Neural crest cell (in vitro differentiated cells): Measurements from ENCODE around the gene CCR2. TPM values are rescaled to one million over a fixed set of nuclear protein-coding genes. Genes with fewer than 3 reads are reported as not detected.

Source experiments
- DNase-seq: peaks from one replicate; pipeline ENCODE4 v3.0.0; 2021; ENCODE audit warnings: low read depth, mixed read lengths, low spot score
- H3K27ac Mint-ChIP-seq: one replicate; pipeline ENCODE4 v1.8.0; 2021; ENCODE audit warnings: mild to moderate bottlenecking, mixed read lengths; ENCODE audit not compliant: unreplicated experiment
- H3K27me3 Mint-ChIP-seq: 2 replicates; pipeline ENCODE4 v1.8.0; 2021; ENCODE audit warnings: low read depth, mild to moderate bottlenecking, mixed read lengths
- H3K36me3 Mint-ChIP-seq: 2 replicates; pipeline ENCODE4 v1.8.0; 2021; ENCODE audit warnings: low read depth, mild to moderate bottlenecking, mixed read lengths
- H3K4me1 Mint-ChIP-seq: 2 replicates; pipeline ENCODE4 v1.8.0; 2021; ENCODE audit warnings: mixed read lengths
- H3K4me3 Mint-ChIP-seq: one replicate; pipeline ENCODE4 v1.8.0; 2021; ENCODE audit warnings: mild to moderate bottlenecking, mixed read lengths
- H3K9me3 Mint-ChIP-seq: 2 replicates; pipeline ENCODE4 v1.8.0; 2021; ENCODE audit warnings: mixed read lengths
- long read RNA-seq: library from polyadenylated mRNA; unstranded; transcript quantifications from one replicate; pipeline ENCODE4 v2.0.0, GENCODE V29; 2020
- total RNA-seq: library from RNA; stranded (reverse); gene quantifications from 2 replicates; pipeline ENCODE4 v1.2.1, GENCODE V29; 2021
- TF ChIP-seq, protein P1 (sequence below): fragments of 200-600 bp; sonication (generic); conservative IDR thresholded peaks from 2 replicates; pipeline ENCODE4 v1.5.0; 2021; ENCODE audit warnings: antibody characterized with exemption, mild to moderate bottlenecking

Gene CCR2
- total RNA-seq = not detected in 2 replicates
- long read RNA-seq = 0 reads

DNA sequence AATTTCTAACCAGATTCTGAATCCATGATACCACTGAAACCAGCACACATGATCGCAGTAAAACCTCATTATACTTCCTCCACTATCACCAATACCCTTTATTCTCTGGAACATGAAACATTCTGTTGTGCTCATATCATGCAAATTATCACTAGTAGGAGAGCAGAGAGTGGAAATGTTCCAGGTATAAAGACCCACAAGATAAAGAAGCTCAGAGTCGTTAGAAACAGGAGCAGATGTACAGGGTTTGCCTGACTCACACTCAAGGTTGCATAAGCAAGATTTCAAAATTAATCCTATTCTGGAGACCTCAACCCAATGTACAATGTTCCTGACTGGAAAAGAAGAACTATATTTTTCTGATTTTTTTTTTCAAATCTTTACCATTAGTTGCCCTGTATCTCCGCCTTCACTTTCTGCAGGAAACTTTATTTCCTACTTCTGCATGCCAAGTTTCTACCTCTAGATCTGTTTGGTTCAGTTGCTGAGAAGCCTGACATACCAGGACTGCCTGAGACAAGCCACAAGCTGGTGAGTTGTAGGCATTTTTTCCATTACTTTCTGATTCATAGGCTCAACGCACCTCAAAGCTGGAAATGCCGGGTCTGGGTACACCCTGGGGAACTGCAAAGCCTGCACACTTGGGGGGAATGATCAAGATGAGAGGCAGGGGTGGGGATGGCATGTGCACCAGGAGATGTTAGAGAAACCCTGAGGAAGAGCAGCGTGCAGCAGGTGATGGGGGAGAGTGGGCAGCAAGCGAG is at the start of gene CCR2:
Gene CCR2 (plus strand): TSS at position 465 of the 764 bp plus-strand sequence. CDS start 3,417 bp downstream, outside the sequence.
- peaks cover 2% of the 10 kb centered on the region for H3K9me3 Mint-ChIP-seq
- no peak for DNase-seq
- TF ChIP-seq, protein P1, sequence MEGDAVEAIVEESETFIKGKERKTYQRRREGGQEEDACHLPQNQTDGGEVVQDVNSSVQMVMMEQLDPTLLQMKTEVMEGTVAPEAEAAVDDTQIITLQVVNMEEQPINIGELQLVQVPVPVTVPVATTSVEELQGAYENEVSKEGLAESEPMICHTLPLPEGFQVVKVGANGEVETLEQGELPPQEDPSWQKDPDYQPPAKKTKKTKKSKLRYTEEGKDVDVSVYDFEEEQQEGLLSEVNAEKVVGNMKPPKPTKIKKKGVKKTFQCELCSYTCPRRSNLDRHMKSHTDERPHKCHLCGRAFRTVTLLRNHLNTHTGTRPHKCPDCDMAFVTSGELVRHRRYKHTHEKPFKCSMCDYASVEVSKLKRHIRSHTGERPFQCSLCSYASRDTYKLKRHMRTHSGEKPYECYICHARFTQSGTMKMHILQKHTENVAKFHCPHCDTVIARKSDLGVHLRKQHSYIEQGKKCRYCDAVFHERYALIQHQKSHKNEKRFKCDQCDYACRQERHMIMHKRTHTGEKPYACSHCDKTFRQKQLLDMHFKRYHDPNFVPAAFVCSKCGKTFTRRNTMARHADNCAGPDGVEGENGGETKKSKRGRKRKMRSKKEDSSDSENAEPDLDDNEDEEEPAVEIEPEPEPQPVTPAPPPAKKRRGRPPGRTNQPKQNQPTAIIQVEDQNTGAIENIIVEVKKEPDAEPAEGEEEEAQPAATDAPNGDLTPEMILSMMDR = no peak
- no peaks in the 10 kb centered on the region for H3K36me3 Mint-ChIP-seq
- peaks cover 85% of the 10 kb centered on the region for H3K27me3 Mint-ChIP-seq
- no peak within 1 kb of the TSS for H3K27ac Mint-ChIP-seq
- H3K4me1 Mint-ChIP-seq = no peaks in the 10 kb centered on the region
- no peak within 1 kb of the TSS for H3K4me3 Mint-ChIP-seq

- TF ChIP-seq, protein P1 = no peak
- H3K27ac Mint-ChIP-seq = no peak overlapping the region
- no peak overlapping the region for H3K4me3 Mint-ChIP-seq
- H3K36me3 Mint-ChIP-seq = no peaks in the 10 kb centered on the region
- H3K9me3 Mint-ChIP-seq = no peaks in the 10 kb centered on the region
- peaks cover 10% of the 10 kb centered on the region for H3K27me3 Mint-ChIP-seq
- H3K4me1 Mint-ChIP-seq = no peaks in the 10 kb centered on the region
- no peak for DNase-seq
These were observed 49.2 kb upstream of the CCR2 start for GRCh38 chr3:46304739-46305138.

DNA sequence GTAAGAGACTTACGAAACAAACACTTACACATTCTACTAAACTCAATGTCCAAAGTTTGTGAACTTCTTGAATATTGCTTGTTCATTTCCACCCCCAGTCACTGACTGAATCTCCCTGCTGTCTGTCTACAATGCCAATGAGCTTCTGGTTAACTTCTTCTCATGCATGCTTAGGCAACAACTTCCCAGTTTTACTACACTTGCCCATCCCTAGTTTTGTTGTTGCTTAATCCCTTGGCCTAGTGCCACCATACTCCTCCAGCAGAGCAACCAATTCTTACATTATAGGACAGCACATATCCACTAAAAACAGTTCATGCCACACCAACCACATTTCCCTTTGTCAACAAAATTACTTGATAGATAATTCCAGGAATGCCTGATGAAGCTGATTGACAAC is 40.9 kb upstream of the CCR2 start:
- peaks cover 5% of the 10 kb centered on the region for H3K9me3 Mint-ChIP-seq
- peaks cover 22% of the 10 kb centered on the region for H3K27me3 Mint-ChIP-seq
- TF ChIP-seq, protein P1 = no peak
- DNase-seq = no peak
- no peak overlapping the region for H3K4me3 Mint-ChIP-seq
- no peaks in the 10 kb centered on the region for H3K4me1 Mint-ChIP-seq
- no peak overlapping the region for H3K27ac Mint-ChIP-seq
- no peaks in the 10 kb centered on the region for H3K36me3 Mint-ChIP-seq

DNA sequence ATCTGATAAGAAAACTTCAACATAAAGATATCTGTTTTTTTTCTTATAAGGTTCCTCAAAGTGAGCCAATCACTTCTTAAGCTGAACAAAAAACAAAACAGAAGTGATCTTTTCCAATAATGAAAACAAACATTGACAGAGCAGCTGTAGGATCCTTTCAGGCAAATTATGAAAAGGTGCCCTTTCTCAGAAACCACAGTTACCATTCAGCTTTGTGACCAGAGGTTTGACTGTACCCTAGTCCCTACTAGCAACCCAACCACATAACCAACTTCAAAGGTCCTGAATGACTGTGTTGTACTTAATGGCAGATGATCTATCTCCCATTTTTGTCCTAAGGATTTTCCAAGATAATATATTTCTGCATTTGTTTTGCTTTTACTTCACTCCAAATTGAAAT is 39.4 kb upstream of the CCR2 start:
- no peak overlapping the region for H3K4me3 Mint-ChIP-seq
- H3K9me3 Mint-ChIP-seq = peaks cover 5% of the 10 kb centered on the region
- H3K36me3 Mint-ChIP-seq = no peaks in the 10 kb centered on the region
- no peaks in the 10 kb centered on the region for H3K4me1 Mint-ChIP-seq
- no peak for DNase-seq
- H3K27ac Mint-ChIP-seq = no peak overlapping the region
- TF ChIP-seq, protein P1 = no peak
- peaks cover 22% of the 10 kb centered on the region for H3K27me3 Mint-ChIP-seq

DNA sequence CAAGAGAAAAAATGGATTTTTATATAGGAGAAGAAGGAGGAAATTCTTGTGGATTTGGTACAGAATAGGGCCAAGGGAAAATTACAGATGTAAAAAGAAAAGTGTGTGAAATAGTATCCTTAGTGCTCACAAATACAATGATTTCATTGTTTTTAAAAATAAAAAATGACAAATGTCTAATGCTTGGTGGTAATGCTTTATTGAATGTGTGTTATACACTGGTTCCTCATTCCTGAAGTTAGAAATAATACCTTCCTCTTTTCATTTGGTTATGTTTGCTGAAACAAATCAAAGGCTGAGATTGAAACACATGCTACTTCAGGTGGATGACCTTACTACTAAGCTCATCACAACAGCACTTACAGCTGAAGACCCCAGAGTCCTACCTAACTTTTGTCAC is 37.7 kb upstream of the CCR2 start:
- peaks cover 9% of the 10 kb centered on the region for H3K9me3 Mint-ChIP-seq
- no peak overlapping the region for H3K27ac Mint-ChIP-seq
- H3K27me3 Mint-ChIP-seq = peaks cover 25% of the 10 kb centered on the region
- TF ChIP-seq, protein P1 = no peak
- DNase-seq = no peak
- no peak overlapping the region for H3K4me3 Mint-ChIP-seq
- no peaks in the 10 kb centered on the region for H3K36me3 Mint-ChIP-seq
- H3K4me1 Mint-ChIP-seq = no peaks in the 10 kb centered on the region
